Measurements from ENCODE around the gene CCDC12. TPM values are rescaled to one million over a fixed set of nuclear protein-coding genes. Genes with fewer than 3 reads are reported as not detected.

CCDC12 gene
- total RNA-seq, 1 experiment from 2014 or later = 46.5 TPM

- ChIA-PET POLR2A (no interaction called here), RAD21 (ENCODE audit: low non-redundant PET in 1 of 2, low total read pairs in 2 of 2, uncharacterized antibody in 2 of 2, unreplicated experiment in 2 of 2) (no interaction called here), CTCF (no interaction called here)
- Histone ChIP-seq H3K79me2 (ENCODE audit: insufficient read depth, low read length) (peaks cover 56% of the 10 kb centered on the region), H3K27ac (ENCODE audit: low read depth, low read length) (no peak overlapping the region; the same call in 1 of the 2 replicates), H3K27me3 (ENCODE audit: insufficient read depth, low read length) (no peaks in the 10 kb centered on the region), H3K9me2 (ENCODE audit: insufficient read depth) (no peaks in the 10 kb centered on the region), H3K4me2 (ENCODE audit: low read length) (peak overlapping the region; percentile 55), H3K4me3 (replicated peaks in 1 of 2; ENCODE audit: low read depth in 1 of 2, low read length in 2 of 2) (no peak overlapping the region), H3K36me3 (ENCODE audit: control insufficient read depth in 1 of 2, insufficient read depth in 2 of 2, low read length in 2 of 2) (no peaks in the 10 kb centered on the region), H3K4me1 (ENCODE audit: control insufficient read depth in 1 of 2, insufficient read depth in 2 of 2, low read length in 2 of 2) (peaks cover 24 to 48% of the 10 kb centered on the region in 2 experiments), H2AFZ (ENCODE audit: low read depth, low read length, poor library complexity, severe bottlenecking) (no peak overlapping the region), H4K20me1 (ENCODE audit: insufficient read depth) (no peaks in the 10 kb centered on the region), H3K9me3 (ENCODE audit: control insufficient read depth in 1 of 2, insufficient read depth in 1 of 2, low read depth in 1 of 2, low read length in 2 of 2) (no peaks in the 10 kb centered on the region), H3K9ac (ENCODE audit: low read length) (0 out of 2 replicates have a peak overlapping the region, but pooled peaks have one; percentile 20)
- TF ChIP-seq POLR2A (IDR thresholded peaks at IDR 0.05; ENCODE audit: borderline replicate concordance, extremely low read depth, insufficient read depth, insufficient read length) (no peak), EGR1 (IDR thresholded peaks at IDR 0.05; ENCODE audit: low read depth) (no peak)
- DNase-seq (ENCODE audit: low read depth, low spot score) (no peak), ATAC-seq (no peak)
- no TSS peak for BruUV-seq (replicated peaks)
- intact Hi-C loops (cut with micrococcal nuclease) = no loop called here
Measured at GRCh38 chr3:46981932-46982471, 5.5 kb upstream of the CCDC12 start.

GRCh38 chr3:46979958-46980497 lies 3.5 kb upstream of the CCDC12 start:
- H3K9me3 ChIP-seq (ENCODE audit: control insufficient read depth in 1 of 2, insufficient read depth in 1 of 2, low read depth in 1 of 2, low read length in 2 of 2) = no peaks in the 10 kb centered on the region
- ChIA-PET RAD21 (ENCODE audit: low non-redundant PET in 1 of 2, low total read pairs in 2 of 2, uncharacterized antibody in 2 of 2, unreplicated experiment in 2 of 2) (interaction anchor here in 1 of 2 experiments (0.6 kb wide), 1 partner anchor 809 kb away, joined by 3 read pairs; no protein-coding TSS in a partner anchor), POLR2A (no interaction called here), CTCF (interaction anchor here (2.0 kb wide), 1 partner anchor 57 kb away, joined by 5 read pairs; no protein-coding TSS in a partner anchor)
- H3K27ac ChIP-seq (ENCODE audit: low read depth, low read length) = peak overlapping the region; percentile 78
- no peak for DNase-seq (ENCODE audit: low read depth, low spot score)
- no TSS peak for BruUV-seq (replicated peaks)
- H3K36me3 ChIP-seq (ENCODE audit: control insufficient read depth in 1 of 2, insufficient read depth in 2 of 2, low read length in 2 of 2) = no peaks in the 10 kb centered on the region
- peaks cover 24 to 49% of the 10 kb centered on the region in 2 experiments for H3K4me1 ChIP-seq (ENCODE audit: control insufficient read depth in 1 of 2, insufficient read depth in 2 of 2, low read length in 2 of 2)
- H3K27me3 ChIP-seq (ENCODE audit: insufficient read depth, low read length) = no peaks in the 10 kb centered on the region
- intact Hi-C loops (cut with micrococcal nuclease) = loop anchor here (5.0 kb wide), 1 partner anchor 43 kb away; no protein-coding TSS in a partner anchor
- H4K20me1 ChIP-seq (ENCODE audit: insufficient read depth) = peaks cover under 1% of the 10 kb centered on the region; the same call in 1 of the 2 replicates
- peak; percentile 21 for ATAC-seq
- peak overlapping the region; percentile 88 to 98 for H3K4me3 ChIP-seq (replicated peaks in 1 of 2; ENCODE audit: low read depth in 1 of 2, low read length in 2 of 2)
- H2AFZ ChIP-seq (ENCODE audit: low read depth, low read length, poor library complexity, severe bottlenecking) = no peak overlapping the region
- H3K9me2 ChIP-seq (ENCODE audit: insufficient read depth) = no peaks in the 10 kb centered on the region
- TF ChIP-seq SRF (IDR thresholded peaks at IDR 0.05; ENCODE audit: low read depth) (no peak), EGR1 (IDR thresholded peaks at IDR 0.05; ENCODE audit: low read depth) (no peak), ZFX (IDR thresholded peaks at IDR 0.05) (peak; percentile 69; the same call in 1 of the 2 replicates)
- peak overlapping the region; percentile 95 for H3K4me2 ChIP-seq (ENCODE audit: low read length)
- H3K79me2 ChIP-seq (ENCODE audit: insufficient read depth, low read length) = peaks cover 52% of the 10 kb centered on the region
- peak overlapping the region; percentile 98 for H3K9ac ChIP-seq (ENCODE audit: low read length)
